Thyroid gland (tissue), 4 donors: ENCODE data around the gene RSPH1.

Source experiments
- POLR2A ChIP-seq, 2 donors: fragments of 450-650 bp; IDR thresholded peaks; one replicate each; pipeline ENCODE4 v1.6.1; 2017; ENCODE audit warnings: antibody characterized with exemption in 2 of 2, mild to moderate bottlenecking in 2 of 2, moderate library complexity in 1 of 2
- TF ChIP-seq, protein P1 (sequence below), 6 experiments: fragments of 200-600 bp in 3 of 6; fragments of 450-650 bp in 3 of 6; sonication (generic) in 3 of 6; IDR thresholded peaks; one replicate each; pipeline ENCODE4 v1.5.1; 2016 to 2019; ENCODE audit warnings: antibody characterized with exemption in 6 of 6, mild to moderate bottlenecking in 2 of 6, inconsistent platforms in 1 of 6, moderate library complexity in 1 of 6

DNA sequence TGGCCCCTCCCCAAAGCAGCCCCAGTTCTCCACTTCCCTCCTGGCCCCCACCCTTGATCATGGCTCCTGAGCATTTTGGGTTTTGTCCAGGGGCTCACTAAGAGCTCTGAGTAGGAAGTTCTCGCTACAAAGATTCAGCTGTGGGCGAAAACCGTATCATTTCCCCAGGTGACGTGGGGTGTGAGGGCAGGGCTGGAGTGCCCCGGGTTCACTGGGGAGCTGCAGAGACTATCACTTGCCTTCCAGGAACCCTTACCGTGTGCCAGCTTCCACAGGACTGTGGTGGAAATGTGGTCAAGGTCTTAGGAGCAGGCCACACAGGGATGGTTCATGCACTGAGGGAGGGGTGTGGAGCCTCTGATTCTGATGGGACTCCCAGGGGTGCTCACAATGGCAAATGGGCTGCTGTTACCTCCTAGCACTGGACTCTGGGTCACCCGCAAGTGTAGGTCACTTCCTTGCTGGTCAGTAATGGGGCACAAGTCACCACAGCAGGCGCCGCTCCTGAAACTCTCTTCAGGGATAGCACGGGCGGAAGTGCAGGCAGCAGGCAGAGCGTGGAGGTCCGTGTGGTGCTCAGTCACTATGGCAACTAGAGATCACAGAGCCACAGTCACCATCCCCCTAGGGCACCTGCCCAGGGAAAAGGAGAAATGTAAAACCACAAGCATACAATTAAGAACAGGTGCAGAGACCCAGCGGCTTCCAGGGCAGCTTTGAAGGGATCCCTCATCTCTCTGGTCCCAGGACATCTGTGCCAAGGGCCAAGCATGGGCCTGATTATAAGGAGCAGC is 35.4 kb downstream of the RSPH1 start:
- TF ChIP-seq, protein P1, sequence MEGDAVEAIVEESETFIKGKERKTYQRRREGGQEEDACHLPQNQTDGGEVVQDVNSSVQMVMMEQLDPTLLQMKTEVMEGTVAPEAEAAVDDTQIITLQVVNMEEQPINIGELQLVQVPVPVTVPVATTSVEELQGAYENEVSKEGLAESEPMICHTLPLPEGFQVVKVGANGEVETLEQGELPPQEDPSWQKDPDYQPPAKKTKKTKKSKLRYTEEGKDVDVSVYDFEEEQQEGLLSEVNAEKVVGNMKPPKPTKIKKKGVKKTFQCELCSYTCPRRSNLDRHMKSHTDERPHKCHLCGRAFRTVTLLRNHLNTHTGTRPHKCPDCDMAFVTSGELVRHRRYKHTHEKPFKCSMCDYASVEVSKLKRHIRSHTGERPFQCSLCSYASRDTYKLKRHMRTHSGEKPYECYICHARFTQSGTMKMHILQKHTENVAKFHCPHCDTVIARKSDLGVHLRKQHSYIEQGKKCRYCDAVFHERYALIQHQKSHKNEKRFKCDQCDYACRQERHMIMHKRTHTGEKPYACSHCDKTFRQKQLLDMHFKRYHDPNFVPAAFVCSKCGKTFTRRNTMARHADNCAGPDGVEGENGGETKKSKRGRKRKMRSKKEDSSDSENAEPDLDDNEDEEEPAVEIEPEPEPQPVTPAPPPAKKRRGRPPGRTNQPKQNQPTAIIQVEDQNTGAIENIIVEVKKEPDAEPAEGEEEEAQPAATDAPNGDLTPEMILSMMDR (IDR thresholded peaks at IDR 0.05) = no peak
- TF ChIP-seq POLR2A (IDR thresholded peaks at IDR 0.05) = no peak
